DMS53 treated with DMSO at 0.1 percent for 48 hours (cell line): ENCODE results near the gene MAN1A2.
A peak's percentile ranks its signal among the peaks of the same experiment; 100 is the strongest.
"Not testable (repeated sequence)": the region's sequence is repeated elsewhere in the genome, so short reads cannot be mapped to it uniquely, and the experiment has no call there.

Experiments used
- DNase-seq: peaks from one replicate; lab custom pipeline; 2025; ENCODE audit not compliant: unreplicated experiment; lab: John Stamatoyannopoulos, UW

The MAN1A2 gene

GRCh38 chr1:117555806-117556205 is 188.6 kb downstream of the MAN1A2 start:
- DNase-seq = no peak

- DNase-seq = no peak
These were observed 189.1 kb downstream of the MAN1A2 start for GRCh38 chr1:117556341-117556740.

DNA sequence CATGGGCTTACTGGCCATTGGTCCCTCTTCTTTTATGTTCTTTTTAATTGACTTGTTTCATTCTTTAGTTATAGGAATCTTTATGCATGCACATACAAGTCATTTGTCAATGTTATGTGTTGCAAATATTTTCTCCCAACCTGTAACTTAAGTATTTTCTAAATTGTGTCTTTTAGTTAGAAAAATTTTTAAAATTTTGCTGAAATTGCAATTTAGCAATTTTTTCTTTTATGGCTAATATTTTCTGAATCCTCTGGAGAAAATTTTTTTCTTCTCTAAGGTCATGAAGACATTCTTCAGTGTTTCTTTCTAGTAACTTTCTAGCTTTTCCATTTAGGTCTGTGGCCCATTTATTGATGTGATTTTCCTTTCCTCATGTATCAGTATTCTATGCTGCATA is 189.7 kb downstream of the MAN1A2 start:
- DNase-seq = no peak

- not testable (repeated sequence) for DNase-seq
These were observed 191.2 kb downstream of the MAN1A2 start for GRCh38 chr1:117558451-117558850.

DNA sequence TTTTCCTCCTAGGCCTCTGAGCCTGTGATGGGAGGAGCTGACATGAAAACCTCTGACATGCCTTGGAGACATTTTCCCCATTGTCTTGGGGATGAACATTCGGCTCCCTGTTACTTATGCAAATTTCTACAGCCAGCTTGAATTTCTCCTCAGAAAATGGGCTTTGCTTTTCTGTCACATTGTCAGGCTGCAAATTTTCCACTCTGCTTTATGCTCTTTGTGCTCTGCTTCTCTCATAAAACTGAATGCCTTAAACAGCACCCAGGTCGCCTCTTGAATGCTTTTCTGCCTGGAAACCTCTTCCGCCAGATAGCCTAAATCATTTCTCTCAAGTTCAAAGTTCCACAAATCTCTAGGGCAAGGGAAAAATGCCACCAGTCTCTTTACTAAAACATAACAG is 191.9 kb downstream of the MAN1A2 start:
- DNase-seq = no peak

DNA sequence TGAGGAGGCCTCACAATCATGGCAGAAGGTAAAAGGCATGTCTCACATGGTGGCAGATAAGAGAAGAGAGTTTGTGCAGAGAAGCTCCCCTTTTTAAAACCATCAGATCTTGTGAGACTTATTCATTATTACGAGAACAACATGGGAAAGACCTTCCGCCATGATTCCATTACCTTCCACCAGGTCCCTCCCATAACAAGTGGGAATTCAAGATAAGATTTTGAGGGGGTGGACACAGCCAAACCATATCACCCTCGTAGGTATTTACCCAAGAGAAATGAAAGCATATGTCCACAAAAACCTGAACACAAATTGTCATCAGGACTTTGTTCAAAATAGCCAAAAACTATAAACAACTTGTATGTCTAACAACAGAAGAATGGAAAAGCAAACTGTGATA is 192.7 kb downstream of the MAN1A2 start:
- no peak for DNase-seq

DNA sequence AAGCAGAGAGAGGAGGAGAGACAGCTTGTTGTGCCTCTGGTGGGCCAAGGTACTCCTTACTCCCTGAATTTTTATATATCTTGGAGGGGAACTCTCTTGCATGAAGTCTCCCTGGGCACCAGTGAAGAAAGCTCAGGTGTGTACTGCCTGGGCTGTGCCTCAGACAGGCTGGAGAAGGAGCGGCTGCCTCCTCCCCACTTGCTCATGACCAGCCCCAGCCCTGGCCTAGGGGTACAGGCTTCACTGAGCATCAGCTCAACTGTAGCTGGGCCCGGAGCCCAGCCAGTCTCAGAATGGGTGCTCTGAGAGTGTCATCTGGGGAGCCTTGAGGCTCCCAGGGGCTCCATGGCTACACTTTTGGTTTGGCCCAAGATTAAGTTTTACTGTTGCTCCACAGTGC is 193.8 kb downstream of the MAN1A2 start:
- no peak for DNase-seq

- no peak for DNase-seq
These were observed 194.3 kb downstream of the MAN1A2 start for GRCh38 chr1:117561551-117561950.

- DNase-seq = peak; percentile 31
These were observed 195.6 kb downstream of the MAN1A2 start for GRCh38 chr1:117562581-117563491.

- no peak for DNase-seq
These were observed 196.2 kb downstream of the MAN1A2 start for GRCh38 chr1:117563492-117563875.

DNA sequence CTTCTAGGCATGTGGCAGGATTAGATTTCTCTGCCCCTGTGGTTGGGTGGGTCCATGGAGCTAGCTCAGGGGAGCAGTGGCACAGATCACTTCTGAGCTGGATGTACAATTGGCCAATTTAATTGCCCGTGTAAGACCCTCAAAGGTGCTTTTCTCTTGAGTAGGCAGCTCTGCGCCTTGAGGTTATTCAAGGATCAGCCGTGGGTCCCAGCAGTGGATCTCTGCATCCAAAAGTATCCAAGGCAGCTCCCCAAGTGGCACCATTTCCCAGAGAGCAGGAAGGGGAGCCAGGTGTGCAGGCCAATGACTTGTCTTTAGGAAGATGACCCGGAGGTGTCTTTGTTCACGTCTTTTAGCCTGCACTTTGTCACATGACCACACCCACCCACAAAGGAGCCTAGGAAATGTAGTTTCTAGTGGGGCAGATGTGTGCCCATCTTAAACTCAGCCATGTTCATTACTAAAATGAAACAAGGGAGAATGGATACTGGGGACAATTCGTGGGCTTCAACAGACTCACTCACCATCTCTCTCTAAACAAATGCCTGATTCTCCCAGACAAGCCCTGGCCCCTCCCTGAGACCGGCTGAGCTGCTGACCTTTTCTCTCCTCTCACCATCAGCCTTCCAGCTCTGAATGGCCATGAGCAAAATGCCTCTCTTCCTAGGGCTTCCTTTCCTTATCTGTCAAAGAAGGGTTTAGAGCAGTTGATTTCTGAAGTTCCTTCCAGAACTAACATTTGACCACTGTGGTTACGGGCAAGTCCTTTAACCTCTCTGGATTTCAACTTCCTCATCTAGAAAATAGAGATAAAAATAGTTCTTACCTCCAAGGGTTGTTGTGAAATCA is 197.2 kb downstream of the MAN1A2 start:
- DNase-seq = no peak

DNA sequence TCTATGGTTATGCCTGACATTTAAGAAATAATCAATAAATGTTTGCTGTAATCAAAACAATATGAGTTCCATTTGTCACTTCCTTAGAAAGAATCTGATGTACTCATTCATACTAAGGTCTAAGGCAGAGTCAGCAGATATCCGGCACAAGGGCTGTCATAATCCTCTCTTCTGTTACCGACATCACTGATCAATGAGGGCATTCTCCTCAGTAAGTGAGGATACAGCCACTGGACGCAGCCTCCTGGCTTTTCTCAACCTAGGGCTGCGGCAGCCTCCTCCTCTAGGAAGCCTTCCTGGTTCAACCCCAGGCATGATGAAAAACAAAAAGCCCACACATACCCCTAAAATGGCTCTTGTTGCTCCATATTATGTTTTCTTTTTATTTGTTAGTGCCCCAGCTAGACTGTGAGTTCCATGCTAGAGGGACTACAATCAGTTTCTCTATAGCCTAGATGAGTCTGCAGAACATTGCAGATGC is 197.9 kb downstream of the MAN1A2 start:
- no peak for DNase-seq

DNA sequence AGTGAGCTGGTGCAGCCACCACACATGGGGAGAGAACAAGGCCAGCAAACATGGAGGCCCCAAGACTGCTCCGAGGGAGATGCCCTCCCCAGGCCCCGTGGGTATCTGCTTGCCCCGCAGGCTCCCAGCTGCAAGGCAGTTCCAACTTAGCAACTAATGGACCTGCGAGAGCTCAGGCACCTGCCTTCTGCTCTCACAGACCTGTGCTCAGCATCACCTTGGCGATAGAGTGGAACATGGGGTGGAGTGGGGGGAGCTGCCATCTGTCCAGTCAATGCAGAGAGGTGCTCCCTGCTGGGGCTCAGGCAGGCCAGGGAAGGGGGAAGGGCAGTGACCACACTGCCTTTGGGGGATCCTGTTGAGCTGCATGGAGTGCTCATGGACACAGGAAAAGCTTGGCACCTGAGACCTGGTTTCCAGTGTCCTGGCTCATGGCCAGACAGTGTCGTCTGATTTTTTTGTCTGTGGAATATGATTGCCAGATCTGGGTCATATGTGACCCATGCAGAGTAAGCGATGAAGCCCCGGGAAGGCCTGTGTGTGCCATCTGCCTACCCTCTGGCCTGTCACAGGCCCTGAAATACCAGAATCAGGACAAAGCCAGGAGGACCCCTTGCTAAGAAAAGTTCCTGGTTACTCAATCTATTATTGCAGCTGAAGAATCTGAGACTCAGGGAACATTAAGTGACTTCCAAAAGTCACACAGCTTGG is 198.7 kb downstream of the MAN1A2 start:
- no peak for DNase-seq

GRCh38 chr1:117566556-117566955 is 199.3 kb downstream of the MAN1A2 start:
- no peak for DNase-seq

DNA sequence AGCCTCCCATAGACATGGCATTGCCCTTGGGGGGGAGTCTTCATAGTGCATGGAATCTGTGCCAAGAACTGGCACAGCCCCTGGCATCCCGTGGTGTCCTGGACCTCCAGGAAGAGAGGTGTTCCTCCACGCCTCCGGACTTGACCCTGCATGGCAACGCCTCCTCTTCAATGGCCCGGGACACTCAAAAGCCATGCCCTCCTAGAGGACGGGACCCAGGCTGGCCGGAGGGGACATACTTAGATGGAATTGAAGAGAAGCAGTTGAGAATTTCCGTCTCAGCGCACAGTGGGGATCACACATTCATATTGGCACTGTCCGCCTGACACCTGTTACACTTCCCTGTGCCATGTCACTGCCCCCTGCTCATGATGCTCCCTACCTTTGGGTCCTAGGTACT is 200.2 kb downstream of the MAN1A2 start:
- DNase-seq = no peak

DNA sequence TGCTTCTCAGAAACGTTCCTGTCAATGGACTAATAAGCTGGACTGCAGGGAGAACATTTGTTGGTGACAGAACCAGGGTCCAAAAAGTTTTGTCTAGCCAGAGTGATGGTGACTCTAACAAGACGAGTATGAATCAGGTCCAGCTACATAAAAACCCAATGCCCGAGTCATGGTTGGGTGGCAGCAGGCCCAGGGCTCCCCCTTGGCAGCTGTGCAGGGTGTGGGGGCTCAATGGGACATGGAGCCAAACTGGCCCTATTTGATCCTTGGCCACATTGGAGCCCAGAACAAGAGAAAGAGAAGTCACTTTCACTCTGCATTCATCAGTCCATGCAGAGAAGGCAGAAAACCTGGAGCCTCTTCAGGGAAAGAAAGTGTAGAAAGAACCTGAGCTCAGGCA is 200.7 kb downstream of the MAN1A2 start:
- DNase-seq = no peak

DNA sequence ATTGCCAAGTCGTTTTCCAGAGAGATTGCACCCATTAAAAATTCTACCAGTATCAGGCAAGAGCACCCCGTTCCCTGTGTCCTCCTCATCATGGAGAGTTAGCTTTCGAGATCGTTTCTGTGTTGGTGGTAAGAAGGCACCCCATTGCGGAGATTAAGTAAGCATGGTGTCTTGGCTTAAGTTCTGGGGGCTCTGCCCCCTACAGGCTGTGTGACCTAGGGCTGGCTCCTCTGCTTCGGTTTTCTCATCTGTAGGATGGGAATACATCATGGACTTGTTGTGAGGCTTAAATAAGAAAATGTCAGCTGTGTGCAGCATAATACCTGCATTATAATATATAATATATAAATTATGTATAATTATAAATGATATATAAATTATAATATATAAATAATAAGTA is 201.8 kb downstream of the MAN1A2 start:
- DNase-seq = no peak

GRCh38 chr1:117569856-117570255 is 202.6 kb downstream of the MAN1A2 start:
- DNase-seq = no peak

DNA sequence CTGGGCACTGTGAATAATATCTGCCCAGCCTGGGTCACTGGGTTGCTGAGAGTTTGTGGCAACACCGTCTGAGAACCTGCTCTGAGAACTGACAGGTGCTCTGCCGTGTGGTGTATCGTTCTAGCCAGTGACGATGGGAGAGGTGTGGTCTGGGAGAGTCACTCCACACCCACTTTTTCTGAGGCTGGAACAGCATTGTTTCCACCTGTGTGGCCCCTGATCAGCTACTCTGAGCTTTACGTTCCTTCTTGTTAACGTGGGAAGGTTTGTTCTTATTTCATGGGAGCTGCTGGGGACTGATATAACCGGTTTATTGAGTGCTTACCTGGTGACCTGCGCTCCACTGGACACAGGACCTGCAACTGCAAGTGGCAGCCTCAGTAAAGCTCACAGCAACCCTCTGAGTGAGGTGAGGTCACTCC is 203.8 kb downstream of the MAN1A2 start:
- DNase-seq = peak; percentile 79

- no peak for DNase-seq
These were observed 204.2 kb downstream of the MAN1A2 start for GRCh38 chr1:117571496-117571895.

DNA sequence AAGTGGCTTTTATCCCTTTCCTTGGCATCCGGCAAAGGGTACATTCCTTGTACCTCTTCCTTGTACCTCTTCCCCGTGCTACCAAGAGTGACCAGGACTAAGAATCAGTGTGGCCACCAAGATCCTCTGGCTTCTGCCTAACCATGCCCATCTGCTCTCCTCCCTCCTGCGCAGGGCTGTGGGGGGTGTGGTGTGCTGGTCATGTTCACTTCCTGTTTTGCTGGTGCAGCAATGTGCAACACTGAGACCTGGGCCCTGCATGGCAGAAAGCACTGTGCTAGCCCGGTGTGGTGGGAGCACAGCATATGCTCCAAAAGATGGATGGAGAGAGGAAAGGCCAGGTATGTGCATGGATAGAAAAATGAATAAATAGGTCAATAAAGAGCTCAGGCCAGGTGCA is 205.3 kb downstream of the MAN1A2 start:
- no peak for DNase-seq
